Prostate gland (tissue), 2 donors: ENCODE measurements around the gene SETD2.

ENCODE experiments used
- POLR2A ChIP-seq: fragments of 450-650 bp; IDR thresholded peaks from one replicate; pipeline ENCODE4 v1.6.1; 2016; ENCODE audit warnings: antibody characterized with exemption, mild to moderate bottlenecking
- POLR2AphosphoS5 ChIP-seq: sonication (generic); formaldehyde crosslinking; IDR thresholded peaks from one replicate; pipeline ENCODE4 v1.6.1; 2017; ENCODE audit warnings: antibody characterized with exemption
- TF ChIP-seq, protein P1 (sequence below), 4 experiments: fragments of 200-600 bp in 2 of 4; fragments of 450-650 bp in 2 of 4; sonication (generic) in 2 of 4; IDR thresholded peaks; 1 replicate in 3 of 4; 2 replicates in 1 of 4; pipeline ENCODE4 v1.5.1; 2016 to 2019; ENCODE audit warnings: antibody characterized with exemption in 4 of 4, mild to moderate bottlenecking in 2 of 4, moderate library complexity in 2 of 4

DNA sequence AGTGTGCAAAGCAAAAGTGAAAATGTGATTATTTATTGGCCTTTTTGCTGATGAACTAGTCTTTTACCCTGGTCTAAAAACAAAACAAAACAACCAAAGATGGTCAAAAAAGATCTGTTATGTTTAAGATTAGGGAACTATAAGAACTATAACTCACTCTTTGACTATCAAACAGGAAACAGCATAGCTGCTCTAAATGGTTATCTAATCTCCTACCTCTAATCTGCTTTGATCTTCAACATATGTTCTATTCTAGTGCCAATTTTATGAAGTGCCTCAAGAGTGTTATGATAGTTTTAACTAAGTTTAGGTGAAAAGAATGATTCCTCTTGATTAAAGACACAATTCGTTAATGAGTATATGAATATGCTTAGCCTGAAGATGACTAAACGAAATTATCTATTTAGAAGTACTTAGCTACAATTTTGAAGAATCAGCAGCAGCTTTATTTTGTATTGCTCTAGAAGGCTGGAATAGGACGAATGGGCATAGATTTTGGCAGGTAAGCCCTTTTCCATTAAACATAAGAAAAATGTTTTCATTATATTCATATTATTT is 46.0 kb downstream of the SETD2 start:
- TF ChIP-seq, protein P1, sequence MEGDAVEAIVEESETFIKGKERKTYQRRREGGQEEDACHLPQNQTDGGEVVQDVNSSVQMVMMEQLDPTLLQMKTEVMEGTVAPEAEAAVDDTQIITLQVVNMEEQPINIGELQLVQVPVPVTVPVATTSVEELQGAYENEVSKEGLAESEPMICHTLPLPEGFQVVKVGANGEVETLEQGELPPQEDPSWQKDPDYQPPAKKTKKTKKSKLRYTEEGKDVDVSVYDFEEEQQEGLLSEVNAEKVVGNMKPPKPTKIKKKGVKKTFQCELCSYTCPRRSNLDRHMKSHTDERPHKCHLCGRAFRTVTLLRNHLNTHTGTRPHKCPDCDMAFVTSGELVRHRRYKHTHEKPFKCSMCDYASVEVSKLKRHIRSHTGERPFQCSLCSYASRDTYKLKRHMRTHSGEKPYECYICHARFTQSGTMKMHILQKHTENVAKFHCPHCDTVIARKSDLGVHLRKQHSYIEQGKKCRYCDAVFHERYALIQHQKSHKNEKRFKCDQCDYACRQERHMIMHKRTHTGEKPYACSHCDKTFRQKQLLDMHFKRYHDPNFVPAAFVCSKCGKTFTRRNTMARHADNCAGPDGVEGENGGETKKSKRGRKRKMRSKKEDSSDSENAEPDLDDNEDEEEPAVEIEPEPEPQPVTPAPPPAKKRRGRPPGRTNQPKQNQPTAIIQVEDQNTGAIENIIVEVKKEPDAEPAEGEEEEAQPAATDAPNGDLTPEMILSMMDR (IDR thresholded peaks at IDR 0.05), result no peak
- TF ChIP-seq POLR2A, result no peak
- TF ChIP-seq POLR2AphosphoS5, result no peak
